HG02763 (cell line): ENCODE results near the gene DPM1.

Experiments
- ATAC-seq: cut with Tn5 transposase; IDR thresholded peaks from one replicate; pipeline ENCODE4 v1.9.1; 2021; ENCODE audit warnings: mild to moderate bottlenecking, moderate library complexity; ENCODE audit not compliant: unreplicated experiment

The DPM1 gene

DNA sequence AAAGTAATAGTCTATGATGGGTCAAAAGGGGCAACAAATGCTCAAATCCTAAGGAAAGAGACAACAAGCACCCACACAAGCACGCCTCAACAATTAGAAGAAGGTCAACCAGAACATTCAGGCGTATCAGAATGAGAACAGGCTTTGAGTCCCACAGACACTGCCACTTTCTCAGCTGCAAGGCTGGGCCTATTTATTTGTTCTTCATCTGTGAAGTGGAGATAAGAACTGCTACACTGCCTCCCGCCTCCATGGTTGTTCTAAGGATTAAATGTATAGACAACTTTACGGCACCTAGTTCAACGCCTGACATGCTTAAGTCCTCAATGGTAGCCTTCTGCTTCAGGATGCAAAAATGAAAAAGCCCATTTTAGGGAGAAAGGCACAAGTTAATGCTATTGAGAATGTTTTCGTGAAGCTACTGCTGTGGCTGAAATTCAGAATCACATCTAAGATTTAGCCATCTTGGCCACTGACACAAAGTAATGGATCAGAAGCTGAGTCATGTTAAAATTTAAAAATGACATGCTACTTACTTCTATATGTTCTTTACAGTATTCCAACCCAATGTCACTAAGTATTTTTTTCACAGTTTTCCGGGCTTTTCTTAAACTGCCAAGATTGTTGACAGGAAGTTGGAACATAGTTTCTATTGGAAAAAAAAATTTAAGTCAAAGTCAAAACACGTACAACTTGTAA lies 54.8 kb downstream of the DPM1 start:
- ATAC-seq: no peak

DNA sequence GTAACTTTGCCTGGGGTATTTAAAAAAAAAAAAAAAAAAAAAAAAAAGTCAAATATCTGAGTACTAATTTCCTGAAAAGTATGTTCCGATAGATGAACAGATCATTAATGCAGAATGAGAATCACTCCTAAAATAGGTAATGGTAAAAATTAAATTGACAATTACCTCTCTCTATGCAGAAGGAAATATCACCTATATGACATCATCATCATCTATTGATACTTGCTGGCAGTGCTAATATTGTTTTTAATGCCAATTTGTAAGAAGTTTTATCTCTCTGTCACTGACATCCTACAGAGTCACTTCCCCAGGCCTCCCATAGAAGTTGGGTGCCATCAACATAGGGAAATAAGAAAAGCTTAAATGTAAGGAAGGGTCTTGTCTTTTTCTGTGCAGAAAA lies 57.0 kb downstream of the DPM1 start:
- no peak for ATAC-seq

DNA sequence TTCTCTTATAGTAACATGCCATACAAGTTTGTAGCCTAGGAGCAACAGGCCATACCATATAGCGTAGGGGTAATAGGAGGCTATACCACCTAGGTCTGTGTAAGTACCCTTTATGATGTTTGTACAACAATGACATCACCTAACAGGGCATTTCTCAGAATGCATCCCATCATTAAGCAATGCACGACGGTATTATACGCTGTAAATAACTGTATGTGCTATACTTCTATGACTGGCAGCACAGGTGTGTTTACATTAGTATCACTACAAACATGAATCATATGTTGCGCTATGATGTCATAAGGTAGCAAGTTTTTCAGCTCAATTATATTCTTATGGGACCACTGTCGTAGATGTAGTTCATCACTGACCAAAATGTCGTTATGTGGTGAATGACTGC lies 58.1 kb downstream of the DPM1 start:
- ATAC-seq: no peak

DNA sequence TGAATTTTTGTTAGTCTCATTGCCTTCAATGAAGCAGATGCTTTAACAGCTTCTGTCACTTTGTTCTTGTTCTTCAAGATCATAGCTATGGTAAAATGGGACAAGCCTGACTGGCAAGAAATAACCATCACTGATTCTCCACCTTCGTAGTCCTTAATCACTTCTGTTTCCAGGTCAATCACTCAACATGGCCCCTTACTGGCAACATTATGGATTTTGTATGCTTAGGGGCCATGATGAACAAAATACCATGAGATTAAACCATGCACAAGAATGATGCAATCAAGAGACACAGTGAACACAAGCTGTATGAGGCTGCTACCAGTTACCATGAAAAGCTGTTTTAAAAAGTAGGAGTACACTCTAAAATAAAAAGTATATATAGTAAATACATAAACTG lies 59.9 kb downstream of the DPM1 start:
- ATAC-seq: no peak

DNA sequence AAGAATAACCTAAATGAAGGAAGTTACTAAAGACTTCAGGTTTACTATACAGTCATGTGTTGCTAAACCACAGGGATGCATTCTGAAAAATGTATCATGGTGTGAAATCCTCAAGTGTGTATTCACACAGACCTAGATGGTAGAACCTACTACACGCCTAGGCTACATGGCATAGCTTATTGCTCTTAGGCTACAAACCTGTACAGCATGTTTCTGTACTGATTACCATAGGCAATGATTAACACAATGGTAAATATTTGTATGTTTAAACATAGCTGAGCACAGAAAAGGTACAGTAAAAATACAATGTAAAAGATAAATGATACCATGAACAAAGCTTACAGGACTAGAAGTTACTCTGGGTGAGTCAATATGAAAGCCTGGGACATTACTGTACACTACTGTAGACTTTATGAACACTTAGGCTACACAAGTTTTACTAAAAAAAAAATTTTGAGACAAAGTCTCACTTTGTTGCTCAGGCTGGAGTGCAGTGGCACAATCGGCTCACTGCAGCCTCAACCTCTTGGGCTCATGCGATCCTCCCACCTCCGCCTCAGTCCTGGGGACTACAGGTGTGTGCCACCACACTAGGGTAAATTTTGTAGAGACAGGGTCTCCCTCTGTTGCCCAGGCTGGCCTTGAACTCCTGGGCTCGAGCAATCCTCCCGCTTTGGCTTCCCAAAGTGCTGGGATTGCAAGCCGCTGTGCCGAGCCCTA lies 63.1 kb downstream of the DPM1 start:
- ATAC-seq: no peak

DNA sequence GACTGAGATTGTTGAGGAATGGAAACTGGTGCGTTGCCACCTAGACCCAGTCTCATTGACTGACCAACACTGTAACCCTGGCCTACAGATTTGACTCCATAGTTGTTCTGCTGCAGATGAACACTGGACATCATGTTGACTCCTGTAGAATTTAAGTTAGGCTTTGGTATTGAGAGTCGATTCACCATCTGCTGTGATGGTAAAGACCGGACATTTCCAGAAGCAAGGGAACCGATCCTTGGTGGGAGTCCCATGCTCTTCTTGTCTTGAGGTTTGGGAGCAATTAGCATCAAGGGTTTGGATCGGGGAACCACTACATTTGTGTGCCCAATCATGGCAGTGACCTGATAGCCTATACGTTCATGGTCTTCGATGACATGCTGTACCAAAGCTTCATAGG lies 64.7 kb downstream of the DPM1 start:
- ATAC-seq: no peak

DNA sequence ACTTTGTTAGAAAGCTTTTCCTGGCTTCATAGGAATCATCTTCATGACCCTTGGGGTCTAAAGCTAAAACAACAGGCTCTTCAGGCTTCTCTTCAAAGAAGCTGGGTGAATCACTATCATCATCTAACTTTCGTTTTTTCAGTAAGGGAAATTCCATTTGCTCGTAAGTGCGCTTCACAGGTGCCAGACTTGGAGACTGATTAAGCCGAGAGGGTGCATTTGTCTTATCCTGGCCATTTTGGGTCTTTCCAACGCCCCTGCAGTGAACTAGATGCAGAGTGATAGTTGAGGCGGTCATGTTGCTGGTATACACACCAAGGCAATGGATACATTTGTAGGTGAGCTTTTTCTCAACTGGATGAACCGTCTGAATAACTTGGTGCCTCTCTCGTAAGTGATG lies 65.9 kb downstream of the DPM1 start:
- ATAC-seq: no peak

DNA sequence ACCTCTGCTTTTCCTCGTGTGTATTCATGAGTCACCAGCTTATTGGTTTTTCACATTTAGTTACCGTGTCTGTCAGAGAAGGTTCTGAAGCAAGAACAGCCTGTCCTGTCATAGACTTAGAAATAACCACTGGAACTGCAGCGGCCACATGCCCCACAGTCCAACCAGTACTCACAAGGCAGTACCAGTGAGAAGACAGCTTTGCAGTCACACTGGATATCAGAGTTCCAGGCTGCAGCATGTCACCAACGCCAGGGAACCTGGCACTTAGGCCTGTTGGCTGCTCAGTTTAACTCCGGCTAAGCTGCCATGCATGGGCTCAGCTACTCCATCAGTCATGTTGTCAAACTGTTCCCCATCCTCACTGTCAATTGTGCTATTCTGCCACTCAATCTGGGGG lies 67.2 kb downstream of the DPM1 start:
- ATAC-seq: no peak

DNA sequence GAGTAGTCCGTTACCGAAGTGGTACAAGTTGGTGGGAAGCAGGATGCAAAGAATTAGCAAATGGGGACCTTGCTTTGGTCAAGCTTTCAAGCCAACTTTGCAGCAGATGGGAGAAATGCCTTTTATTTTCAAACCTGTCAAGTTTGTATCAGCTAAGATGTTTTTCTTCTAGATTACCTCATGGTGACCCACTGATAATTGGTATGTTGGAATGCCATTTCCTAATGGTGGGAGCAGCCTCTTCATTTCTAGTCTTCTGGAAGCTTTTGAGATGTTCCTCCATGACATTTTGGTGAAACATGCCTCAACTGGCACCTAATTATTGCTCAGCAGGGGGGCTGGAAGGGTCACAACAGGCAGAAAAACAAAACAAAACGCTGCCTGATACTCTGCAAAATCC lies 70.8 kb downstream of the DPM1 start:
- ATAC-seq: no peak

DNA sequence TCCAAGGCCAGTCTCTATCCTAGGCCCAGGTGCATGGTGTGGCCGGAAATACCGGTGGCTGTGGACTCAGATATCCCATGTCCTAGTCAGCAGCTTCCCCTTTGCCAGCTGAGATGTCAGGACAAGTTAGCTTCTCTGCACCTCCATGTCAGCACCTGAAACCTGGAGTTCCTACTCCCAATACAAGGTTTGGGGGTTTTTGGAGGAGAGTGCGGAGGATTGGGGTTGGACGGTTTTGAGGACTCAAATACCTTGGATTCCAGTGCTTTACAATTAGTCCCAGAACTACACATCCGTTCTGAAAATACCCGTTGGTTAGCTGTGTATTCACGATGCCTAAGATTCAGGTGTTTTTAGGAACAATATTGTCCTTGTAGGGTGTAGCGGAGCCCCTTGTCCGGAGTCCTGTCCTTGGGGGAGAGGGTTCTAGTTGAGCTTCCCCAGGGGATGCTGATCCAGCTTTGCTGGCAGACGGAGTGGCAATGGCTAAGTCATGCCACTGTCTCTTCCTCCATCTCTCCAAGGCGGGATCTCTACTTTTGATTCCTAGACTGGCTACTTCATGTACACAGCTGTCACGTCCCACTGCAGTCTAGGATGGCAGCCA lies 72.0 kb downstream of the DPM1 start:
- ATAC-seq: no peak

DNA sequence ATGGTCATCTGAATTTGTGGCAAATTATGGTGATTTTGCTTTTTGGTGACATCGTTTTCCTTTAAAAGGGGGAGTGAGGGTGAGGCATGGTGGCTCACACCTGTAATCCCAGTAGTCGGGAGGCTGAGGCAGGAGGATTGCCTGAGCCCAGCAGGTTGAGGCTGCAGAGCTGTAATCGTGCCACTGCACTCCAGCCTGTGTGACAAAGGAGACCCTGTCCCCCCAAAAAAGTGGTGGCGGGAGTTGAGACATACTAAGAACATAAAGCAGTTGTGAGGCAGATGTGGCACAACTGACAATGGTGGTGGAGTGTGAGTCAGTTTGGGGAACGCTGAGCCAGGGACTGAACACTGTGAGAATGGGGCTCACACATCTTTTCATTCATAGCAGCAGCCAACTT lies 72.6 kb downstream of the DPM1 start:
- ATAC-seq: no peak

DNA sequence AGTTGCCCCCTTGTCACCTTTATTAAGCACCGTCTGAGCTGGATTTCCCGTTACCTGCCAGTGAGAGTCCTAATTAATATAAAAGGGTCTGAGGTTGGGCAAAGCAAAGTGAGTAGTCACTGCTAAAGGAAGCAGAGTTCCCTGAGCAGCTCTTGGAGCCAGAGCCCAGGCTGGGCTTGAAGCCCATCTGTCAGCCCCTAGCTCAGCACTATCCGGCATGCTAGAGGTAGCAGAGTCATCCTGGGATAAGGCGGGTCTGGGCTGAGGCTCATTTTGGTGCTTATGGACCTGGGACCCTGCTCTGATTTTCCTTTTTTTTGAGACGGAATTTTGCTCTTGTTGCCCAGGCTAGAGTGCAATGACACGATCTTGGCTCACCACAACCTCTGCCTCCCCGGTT lies 73.3 kb downstream of the DPM1 start:
- ATAC-seq: no peak
